Cardiac muscle cell (in vitro differentiated cells and primary cell): ENCODE data around the gene DENND2D. TPM values are rescaled to one million over a fixed set of nuclear protein-coding genes. Genes with fewer than 3 reads are reported as not detected.
A peak's percentile ranks its signal among the peaks of the same experiment; 100 is the strongest.

Experiments
- DNase-seq, 2 donors: peaks; one replicate each; pipeline versions ENCODE4 v3.0.0 to v3.0.0-alpha.2; 2010 to 2017; ENCODE audit warnings: low read depth in 1 of 2, low spot score in 1 of 2
- H3K27ac ChIP-seq: fragments of 200-600 bp; sonication (generic); 2 replicates; pipeline ENCODE4 v1.5.1; 2016
- H3K27me3 ChIP-seq: fragments of 200-600 bp; sonication (generic); 2 replicates; pipeline ENCODE4 v1.6.0; 2016; ENCODE audit warnings: control low read depth
- H3K36me3 ChIP-seq: fragments of 200-600 bp; sonication (generic); 2 replicates; pipeline ENCODE4 v1.5.1; 2016; ENCODE audit warnings: control low read depth
- H3K4me1 ChIP-seq: fragments of 200-600 bp; sonication (generic); 2 replicates; pipeline ENCODE4 v1.8.1; 2017; ENCODE audit warnings: low read depth, mild to moderate bottlenecking, mixed run types
- H3K4me3 ChIP-seq: fragments of 200-600 bp; sonication (generic); 2 replicates; pipeline ENCODE4 v1.5.1; 2016; ENCODE audit warnings: mild to moderate bottlenecking
- H3K9me3 ChIP-seq: fragments of 200-600 bp; sonication (generic); 2 replicates; pipeline ENCODE4 v1.5.1; 2017; ENCODE audit warnings: low read depth, mild to moderate bottlenecking, control low read depth
- polyA plus RNA-seq: library from polyadenylated mRNA; unstranded; fragments of >200 nt; fragmentation: Nextera tagmentation; extraction: Ambion mirVana; gene quantifications from 2 replicates; pipeline ENCODE4 v1.2.1, GENCODE V29; 2016
- total RNA-seq: library from RNA; depleted of rRNA; stranded (reverse); fragments of >200 nt; gene quantifications from 2 replicates; pipeline ENCODE4 v1.2.3, GENCODE V29; 2016
- TF ChIP-seq, protein P1 (sequence below): IDR thresholded peaks from 2 replicates; pipeline ENCODE4 v1.5.1; 2012; ENCODE audit warnings: low read depth, mild to moderate bottlenecking, low read length

Gene DENND2D
- total and polyA plus RNA-seq, 2 experiments from 2014 or later, result 0.37 to 1.1 TPM

GRCh38 chr1:111209622-111210021, 9.2 kb upstream of the DENND2D start:
- H3K27ac ChIP-seq, result no peak overlapping the region
- no peaks in the 10 kb centered on the region for H3K36me3 ChIP-seq
- TF ChIP-seq, protein P1, sequence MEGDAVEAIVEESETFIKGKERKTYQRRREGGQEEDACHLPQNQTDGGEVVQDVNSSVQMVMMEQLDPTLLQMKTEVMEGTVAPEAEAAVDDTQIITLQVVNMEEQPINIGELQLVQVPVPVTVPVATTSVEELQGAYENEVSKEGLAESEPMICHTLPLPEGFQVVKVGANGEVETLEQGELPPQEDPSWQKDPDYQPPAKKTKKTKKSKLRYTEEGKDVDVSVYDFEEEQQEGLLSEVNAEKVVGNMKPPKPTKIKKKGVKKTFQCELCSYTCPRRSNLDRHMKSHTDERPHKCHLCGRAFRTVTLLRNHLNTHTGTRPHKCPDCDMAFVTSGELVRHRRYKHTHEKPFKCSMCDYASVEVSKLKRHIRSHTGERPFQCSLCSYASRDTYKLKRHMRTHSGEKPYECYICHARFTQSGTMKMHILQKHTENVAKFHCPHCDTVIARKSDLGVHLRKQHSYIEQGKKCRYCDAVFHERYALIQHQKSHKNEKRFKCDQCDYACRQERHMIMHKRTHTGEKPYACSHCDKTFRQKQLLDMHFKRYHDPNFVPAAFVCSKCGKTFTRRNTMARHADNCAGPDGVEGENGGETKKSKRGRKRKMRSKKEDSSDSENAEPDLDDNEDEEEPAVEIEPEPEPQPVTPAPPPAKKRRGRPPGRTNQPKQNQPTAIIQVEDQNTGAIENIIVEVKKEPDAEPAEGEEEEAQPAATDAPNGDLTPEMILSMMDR, result no peak
- no peaks in the 10 kb centered on the region for H3K9me3 ChIP-seq
- no peak for DNase-seq
- no peak overlapping the region for H3K4me3 ChIP-seq
- peaks cover 42% of the 10 kb centered on the region for H3K27me3 ChIP-seq
- H3K4me1 ChIP-seq, result peaks cover under 1% of the 10 kb centered on the region

DNA sequence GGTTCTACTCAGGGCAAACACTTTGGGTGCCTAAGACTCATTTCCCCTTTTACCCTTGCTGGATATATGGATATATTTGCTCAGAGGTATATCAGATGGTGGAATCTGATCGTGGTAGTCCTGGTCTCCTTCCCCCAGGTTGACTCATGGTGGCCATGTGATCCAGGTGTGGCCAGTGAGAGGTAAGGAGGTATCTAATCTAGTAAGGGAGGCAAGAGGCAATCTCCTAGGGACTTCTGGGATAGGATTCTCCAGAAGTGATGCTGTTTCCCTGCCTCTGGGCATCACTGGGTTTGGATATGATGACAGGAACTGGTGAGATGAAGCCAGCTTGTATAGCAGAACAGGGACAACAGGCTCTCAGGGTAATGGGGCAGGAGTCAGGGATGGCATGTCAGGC, 8.5 kb upstream of the DENND2D start:
- TF ChIP-seq, protein P1, result no peak
- Histone ChIP-seq H3K9me3 (no peaks in the 10 kb centered on the region), H3K27me3 (peaks cover 49% of the 10 kb centered on the region), H3K27ac (no peak overlapping the region), H3K36me3 (no peaks in the 10 kb centered on the region), H3K4me1 (no peaks in the 10 kb centered on the region), H3K4me3 (no peak overlapping the region)
- no peak for DNase-seq

- Histone ChIP-seq H3K4me1 (no peaks in the 10 kb centered on the region), H3K9me3 (no peaks in the 10 kb centered on the region), H3K27me3 (peaks cover 70% of the 10 kb centered on the region), H3K36me3 (no peaks in the 10 kb centered on the region), H3K4me3 (no peak overlapping the region), H3K27ac (no peak overlapping the region)
- TF ChIP-seq, protein P1, result no peak
- no peak for DNase-seq
Observed at GRCh38 chr1:111205714-111206050, 5.2 kb upstream of the DENND2D start.

- H3K9me3 ChIP-seq, result no peaks in the 10 kb centered on the region
- TF ChIP-seq, protein P1, result no peak
- DNase-seq, result no peak
- H3K4me3 ChIP-seq, result no peak overlapping the region
- no peaks in the 10 kb centered on the region for H3K36me3 ChIP-seq
- H3K4me1 ChIP-seq, result no peaks in the 10 kb centered on the region
- no peak overlapping the region for H3K27ac ChIP-seq
- H3K27me3 ChIP-seq, result peaks cover 70% of the 10 kb centered on the region
Observed at GRCh38 chr1:111204983-111205713, 4.7 kb upstream of the DENND2D start.

DNA sequence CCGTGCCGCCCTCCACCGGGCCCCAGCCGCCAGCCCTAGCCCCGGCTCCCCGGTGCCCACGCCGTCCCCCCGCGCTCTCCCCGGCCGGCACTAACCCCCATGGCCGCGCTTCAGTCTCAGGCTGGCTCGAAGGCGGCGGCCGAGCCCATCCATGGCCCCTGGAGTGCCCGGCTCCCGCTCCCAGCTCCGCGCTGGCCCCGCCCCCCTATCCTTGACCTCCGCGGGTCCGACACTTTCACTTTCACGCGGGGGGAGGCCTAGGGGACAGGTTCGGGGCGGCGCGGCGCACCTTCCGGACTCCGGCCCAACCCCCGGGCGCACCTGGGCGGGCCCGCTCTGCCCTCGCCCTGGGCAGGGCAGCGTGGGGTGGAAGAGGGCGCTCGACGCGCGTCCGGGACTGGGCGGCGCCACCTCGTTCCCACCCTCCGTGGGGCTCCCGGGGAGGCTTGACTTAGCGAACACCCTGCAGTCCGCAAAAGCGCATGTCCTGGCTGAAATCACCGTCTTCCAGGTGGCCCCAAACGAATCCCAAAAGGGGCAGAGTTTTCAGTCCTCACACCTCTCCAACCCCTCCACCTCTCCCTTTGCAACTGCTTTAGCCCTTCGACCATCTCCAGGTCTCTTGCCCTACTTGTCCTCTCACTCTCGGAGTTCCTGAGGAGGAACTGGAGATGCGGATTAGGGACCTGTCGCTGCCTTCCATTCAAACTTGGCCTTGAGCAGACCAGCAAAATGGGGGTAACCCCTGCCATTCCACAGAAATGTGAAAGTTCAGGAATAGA, 3.9 kb upstream of the DENND2D start:
- Histone ChIP-seq H3K4me1 (no peaks in the 10 kb centered on the region), H3K27ac (no peak overlapping the region), H3K4me3 (peak overlapping the region; percentile 30), H3K9me3 (no peaks in the 10 kb centered on the region), H3K36me3 (no peaks in the 10 kb centered on the region), H3K27me3 (peaks cover 70% of the 10 kb centered on the region)
- DNase-seq, result no peak
- TF ChIP-seq, protein P1, result peak; percentile 5
